ENCODE data around the gene DNASE2B.
A peak's percentile ranks its signal among the peaks of the same experiment; 100 is the strongest.

The DNASE2B gene

GRCh38 chr1:84407524-84407923 lies 9.2 kb downstream of the DNASE2B start:
- Histone ChIP-seq H3K36me3 (no peaks in the 10 kb centered on the region), H3K4me3 (no peak overlapping the region), H3K4me2 (peak overlapping the region in 3 of 11 experiments; percentile 6 to 41 (median 13); a peak in 4 of 22 replicates), H3K9ac (no peak overlapping the region), H3K27me3 (no peaks in the 10 kb centered on the region), H4K20me1 (no peaks in the 10 kb centered on the region), H3K9me3 (replicated peaks in 1 of 11) (no peaks in the 10 kb centered on the region), H3K27ac (peak overlapping the region in 1 of 11 experiments; percentile 27; a peak in 1 of 22 replicates), H3K4me1 (peaks cover 0 to 28% (median 0%) of the 10 kb centered on the region in 10 experiments; a peak in 8 of 20 replicates)
- TF ChIP-seq Cebpa-rat (IDR thresholded peaks at IDR 0.05) = no peak

- TF ChIP-seq Cebpa-rat (IDR thresholded peaks at IDR 0.05) = no peak
- Histone ChIP-seq H3K4me2 (peak overlapping the region in 3 of 11 experiments; percentile 6 to 41 (median 13); a peak in 4 of 22 replicates), H3K36me3 (no peaks in the 10 kb centered on the region)
Measured at GRCh38 chr1:84407958-84408422, 9.7 kb downstream of the DNASE2B start.

GRCh38 chr1:84409888-84410287 lies 11.6 kb downstream of the DNASE2B start:
- TF ChIP-seq Cebpa-rat (IDR thresholded peaks at IDR 0.05) = no peak
- H3K36me3 ChIP-seq = no peaks in the 10 kb centered on the region
- H3K9ac ChIP-seq = no peak overlapping the region
- H3K4me1 ChIP-seq = peaks cover 0 to 16% (median 0%) of the 10 kb centered on the region in 10 experiments; a peak in 4 of 20 replicates
- H3K27me3 ChIP-seq = no peaks in the 10 kb centered on the region
- no peaks in the 10 kb centered on the region for H4K20me1 ChIP-seq
- no peaks in the 10 kb centered on the region for H3K9me3 ChIP-seq (replicated peaks in 1 of 11)
- no peak overlapping the region for H3K4me2 ChIP-seq
- H3K4me3 ChIP-seq = no peak overlapping the region
- no peak overlapping the region for H3K27ac ChIP-seq

More at GRCh38 chr1:84407958-84408422, 9.7 kb downstream of the DNASE2B start:
- no peaks in the 10 kb centered on the region for H3K9me3 ChIP-seq (replicated peaks in 1 of 11)
- no peak overlapping the region for H3K4me3 ChIP-seq
- H3K27me3 ChIP-seq = no peaks in the 10 kb centered on the region
- peaks cover 0 to 24% (median 0%) of the 10 kb centered on the region in 10 experiments; a peak in 8 of 20 replicates for H3K4me1 ChIP-seq
- H3K27ac ChIP-seq = peak overlapping the region in 1 of 11 experiments; percentile 27; a peak in 1 of 22 replicates
- no peaks in the 10 kb centered on the region for H4K20me1 ChIP-seq
- H3K9ac ChIP-seq = no peak overlapping the region

GRCh38 chr1:84410328-84411095 lies 12.2 kb downstream of the DNASE2B start:
- no peak for TF ChIP-seq Cebpa-rat (IDR thresholded peaks at IDR 0.05)
- Histone ChIP-seq H3K9me3 (replicated peaks in 1 of 11) (no peaks in the 10 kb centered on the region), H3K4me2 (no peak overlapping the region), H3K27ac (no peak overlapping the region), H3K27me3 (no peaks in the 10 kb centered on the region), H3K9ac (no peak overlapping the region), H3K4me1 (peaks cover 0 to 21% (median 0%) of the 10 kb centered on the region in 10 experiments; a peak in 5 of 20 replicates), H4K20me1 (no peaks in the 10 kb centered on the region), H3K4me3 (no peak overlapping the region), H3K36me3 (no peaks in the 10 kb centered on the region)

- H3K27ac ChIP-seq = no peak overlapping the region
- H3K36me3 ChIP-seq = no peaks in the 10 kb centered on the region
- TF ChIP-seq Cebpa-rat (IDR thresholded peaks at IDR 0.05) = no peak
Measured at GRCh38 chr1:84412316-84412942, 14.1 kb downstream of the DNASE2B start.

GRCh38 chr1:84415396-84415795 lies 17.1 kb downstream of the DNASE2B start:
- Histone ChIP-seq H3K4me1 (peaks cover 0 to 14% (median 0%) of the 10 kb centered on the region in 10 experiments; a peak in 4 of 20 replicates), H3K27me3 (no peaks in the 10 kb centered on the region), H3K4me2 (0 out of 22 replicates have a peak overlapping the region, but pooled peaks of 1 of the 11 experiments have one; percentile 30), H3K4me3 (no peak overlapping the region), H3K27ac (no peak overlapping the region), H3K9ac (no peak overlapping the region), H4K20me1 (no peaks in the 10 kb centered on the region), H3K9me3 (replicated peaks in 1 of 11) (no peaks in the 10 kb centered on the region), H3K36me3 (no peaks in the 10 kb centered on the region)
- TF ChIP-seq Cebpa-rat (IDR thresholded peaks at IDR 0.05) = no peak

More at GRCh38 chr1:84412316-84412942, 14.1 kb downstream of the DNASE2B start:
- Histone ChIP-seq H3K9ac (no peak overlapping the region), H3K4me3 (no peak overlapping the region), H3K27me3 (no peaks in the 10 kb centered on the region), H3K9me3 (replicated peaks in 1 of 11) (no peaks in the 10 kb centered on the region), H3K4me2 (no peak overlapping the region), H4K20me1 (no peaks in the 10 kb centered on the region), H3K4me1 (peaks cover 0 to 17% (median 0%) of the 10 kb centered on the region in 10 experiments; a peak in 5 of 20 replicates)

GRCh38 chr1:84422909-84423308 lies 24.6 kb downstream of the DNASE2B start:
- Histone ChIP-seq H3K27ac (no peak overlapping the region), H3K36me3 (no peaks in the 10 kb centered on the region), H3K27me3 (no peaks in the 10 kb centered on the region), H3K9ac (no peak overlapping the region), H3K4me2 (no peak overlapping the region), H3K4me3 (no peak overlapping the region), H3K9me3 (replicated peaks in 1 of 11) (no peaks in the 10 kb centered on the region), H3K4me1 (peaks cover 0 to 36% (median 3%) of the 10 kb centered on the region in 10 experiments; a peak in 9 of 20 replicates), H4K20me1 (no peaks in the 10 kb centered on the region; a peak in 1 of 22 replicates)
- no peak for TF ChIP-seq Cebpa-rat (IDR thresholded peaks at IDR 0.05)

- Histone ChIP-seq H3K27ac (peak overlapping the region in 5 of 11 experiments; percentile 30 to 74 (median 59); a peak in 9 of 22 replicates), H3K4me2 (peak overlapping the region in 5 of 11 experiments; percentile 20 to 60 (median 57); a peak in 7 of 22 replicates), H3K9ac (no peak overlapping the region; a peak in 1 of 22 replicates), H3K4me3 (no peak overlapping the region), H3K27me3 (no peaks in the 10 kb centered on the region), H3K9me3 (replicated peaks in 1 of 11) (peaks cover under 1 to 8% (median 4%) of the 10 kb centered on the region in 11 experiments; a peak in 16 of 22 replicates), H3K4me1 (peaks cover 0 to 38% (median 3%) of the 10 kb centered on the region in 10 experiments; a peak in 9 of 20 replicates), H4K20me1 (no peaks in the 10 kb centered on the region; a peak in 1 of 22 replicates), H3K36me3 (no peaks in the 10 kb centered on the region)
- TF ChIP-seq Cebpa-rat (IDR thresholded peaks at IDR 0.05) = no peak
Measured at GRCh38 chr1:84424513-84425149, 26.3 kb downstream of the DNASE2B start.
